HG03469 (cell line): ENCODE results near the gene RASA3.
"Not testable (repeated sequence)": the region's sequence is repeated elsewhere in the genome, so short reads cannot be mapped to it uniquely, and the experiment has no call there.

ENCODE experiments used
- ATAC-seq: cut with Tn5 transposase; IDR thresholded peaks from one replicate; pipeline ENCODE4 v1.9.1; 2021; ENCODE audit warnings: mild to moderate bottlenecking, moderate library complexity, moderate number of reproducible peaks; ENCODE audit not compliant: unreplicated experiment

Gene RASA3

DNA sequence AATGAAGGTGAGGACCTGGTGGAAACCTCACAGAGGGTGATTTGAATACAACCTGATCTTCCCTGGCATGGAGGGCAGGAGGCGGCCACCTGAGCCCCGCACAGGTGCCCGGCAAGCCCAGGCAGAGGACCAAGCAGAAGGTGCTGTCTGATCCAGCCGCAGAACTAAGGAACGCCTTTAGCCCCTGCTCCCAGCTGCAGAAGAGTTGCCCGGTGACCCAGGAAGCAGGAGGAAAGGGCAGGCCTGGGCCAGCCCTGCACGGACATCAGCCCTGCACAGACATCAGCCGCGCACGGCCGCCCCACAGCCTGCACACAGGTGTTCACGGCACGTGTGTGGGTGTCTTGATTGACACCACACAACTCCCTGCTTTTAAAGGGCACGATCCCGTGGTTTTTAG is 43.1 kb downstream of the RASA3 start:
- no peak for ATAC-seq

DNA sequence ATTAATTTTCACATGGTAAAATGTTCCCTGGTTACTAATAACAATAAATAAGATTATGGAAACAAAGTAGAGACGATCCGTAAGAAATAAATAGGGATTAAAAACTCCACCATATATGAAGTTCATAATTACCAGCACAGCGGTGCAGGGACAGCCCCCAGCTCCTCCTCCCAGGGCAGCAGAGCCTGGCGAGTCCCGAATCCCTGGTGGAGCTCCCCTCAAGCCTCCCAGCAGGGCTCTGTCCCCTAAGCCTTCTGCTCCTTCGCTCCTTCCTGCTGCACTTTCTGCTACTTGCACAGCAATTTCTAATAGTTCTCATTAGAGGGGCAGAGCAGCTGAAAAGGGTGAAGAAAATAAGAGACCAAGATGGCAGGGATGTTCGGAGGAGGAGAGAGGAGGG is 43.6 kb downstream of the RASA3 start:
- no peak for ATAC-seq

DNA sequence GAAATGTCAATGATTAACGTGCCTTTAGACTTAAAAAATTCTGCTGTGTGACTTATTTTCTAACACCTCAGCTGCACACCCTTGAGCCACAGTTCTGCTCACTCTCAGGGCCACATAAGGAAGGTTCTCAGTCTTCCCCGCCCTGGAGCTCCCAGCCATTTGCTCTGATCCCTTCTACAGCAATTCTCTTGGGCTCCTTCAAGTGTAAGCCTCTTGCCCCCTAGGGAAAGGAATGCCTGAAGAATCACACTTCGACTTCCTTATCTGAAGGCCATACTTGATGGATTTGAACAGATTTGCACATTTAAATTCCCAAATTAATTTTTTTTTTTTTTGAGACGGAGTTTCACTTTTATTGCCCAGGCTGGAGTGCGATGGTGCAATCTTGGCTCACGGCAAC is 44.2 kb downstream of the RASA3 start:
- no peak for ATAC-seq

DNA sequence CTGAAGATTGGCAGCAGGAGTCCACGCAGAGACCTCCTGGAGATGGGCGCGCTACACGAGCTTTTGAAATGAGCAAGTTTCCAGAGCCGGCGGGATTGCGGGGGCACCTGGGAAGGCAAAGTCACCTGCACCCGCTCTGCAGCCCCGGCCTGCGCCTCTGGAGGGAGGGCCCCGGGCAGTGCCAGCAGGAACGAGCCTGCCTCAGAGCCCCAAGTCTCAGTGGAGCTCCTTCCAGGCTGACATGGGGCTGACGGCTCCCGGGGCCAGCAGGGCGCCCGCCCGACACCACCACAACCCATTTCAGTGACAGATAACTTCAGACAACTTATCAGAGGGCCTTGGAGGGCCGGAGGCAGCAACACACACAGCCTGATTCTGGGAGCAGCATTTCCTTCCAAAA is 45.0 kb downstream of the RASA3 start:
- no peak for ATAC-seq

DNA sequence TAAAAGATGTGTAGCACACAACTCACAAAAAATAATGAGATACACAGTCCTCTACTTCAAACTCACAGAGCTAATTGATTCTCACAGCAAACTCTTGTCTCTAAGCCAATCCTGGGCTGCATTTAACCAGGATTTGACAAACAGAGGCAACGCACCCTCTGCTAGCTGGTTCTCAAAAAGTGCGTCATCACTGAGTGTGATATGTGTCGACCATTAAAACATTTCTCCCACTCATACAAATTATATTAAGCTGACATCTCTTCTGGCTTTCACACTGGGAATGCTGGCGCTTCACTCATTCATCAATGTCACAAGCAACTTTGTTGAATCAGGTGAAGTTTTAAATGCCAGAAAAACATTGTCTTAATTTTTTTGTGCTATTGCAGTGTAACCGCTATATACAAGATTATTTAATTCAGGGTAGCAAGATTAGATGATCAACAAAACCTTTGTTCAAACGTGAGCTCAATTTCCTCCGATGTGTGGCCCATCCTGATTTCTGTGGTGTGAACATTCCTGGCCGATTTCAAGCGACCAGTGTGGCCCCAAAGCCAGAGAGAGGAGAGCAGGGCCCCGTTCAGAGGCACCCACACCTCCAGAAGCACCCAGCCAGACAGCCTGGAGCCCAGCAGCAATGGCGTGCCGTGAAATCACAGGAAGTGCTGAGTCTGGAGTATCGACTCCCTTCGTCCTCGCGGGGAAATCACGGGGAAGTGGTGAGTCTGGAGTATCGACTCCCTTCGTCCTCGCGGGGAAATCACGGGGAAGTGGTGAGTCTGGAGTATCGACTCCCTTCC is 49.4 kb downstream of the RASA3 start:
- no peak for ATAC-seq

DNA sequence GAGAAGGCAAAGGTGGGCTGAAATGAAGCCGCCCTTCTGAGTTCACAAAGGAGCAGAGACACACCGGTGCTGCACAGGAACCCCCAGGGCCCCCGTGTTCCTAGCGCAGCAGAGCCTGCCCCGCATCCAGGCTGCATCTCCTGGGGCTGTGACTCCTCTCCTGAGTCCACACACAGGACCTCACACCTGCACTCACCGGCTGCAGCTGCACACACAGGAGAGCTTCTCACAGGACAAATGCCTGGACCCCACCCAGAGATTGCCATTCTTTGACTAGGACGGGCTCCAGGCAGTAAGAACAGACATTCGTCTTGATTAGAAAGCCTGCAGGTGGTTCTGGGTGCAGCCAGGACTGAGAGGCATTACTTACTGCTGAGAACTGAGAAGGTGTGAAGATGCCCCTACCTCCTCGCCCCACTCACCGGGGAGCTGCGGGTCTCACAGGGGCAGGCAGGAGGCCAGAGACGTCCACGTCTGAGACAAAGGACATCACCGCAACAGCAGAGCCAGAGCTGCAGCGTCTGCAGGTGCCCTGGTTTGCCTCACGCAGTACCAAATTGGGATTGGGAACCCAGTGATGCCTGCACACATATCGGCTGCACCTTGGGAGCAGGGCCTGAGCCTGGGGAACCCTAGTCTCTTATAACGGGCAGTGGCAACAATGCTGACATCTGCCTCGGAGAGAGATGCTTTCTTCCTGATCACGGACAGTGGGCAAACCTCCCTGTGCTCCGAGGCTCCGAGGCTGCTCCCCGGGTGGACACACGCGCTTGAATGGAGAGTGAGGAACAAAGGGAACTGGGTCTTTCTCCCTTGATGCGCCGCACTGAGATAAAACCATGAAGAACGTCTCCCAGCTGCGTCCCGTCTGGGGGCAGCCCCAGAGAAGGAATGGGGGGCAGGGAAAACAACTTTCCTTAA is 50.4 kb downstream of the RASA3 start:
- ATAC-seq: no peak

DNA sequence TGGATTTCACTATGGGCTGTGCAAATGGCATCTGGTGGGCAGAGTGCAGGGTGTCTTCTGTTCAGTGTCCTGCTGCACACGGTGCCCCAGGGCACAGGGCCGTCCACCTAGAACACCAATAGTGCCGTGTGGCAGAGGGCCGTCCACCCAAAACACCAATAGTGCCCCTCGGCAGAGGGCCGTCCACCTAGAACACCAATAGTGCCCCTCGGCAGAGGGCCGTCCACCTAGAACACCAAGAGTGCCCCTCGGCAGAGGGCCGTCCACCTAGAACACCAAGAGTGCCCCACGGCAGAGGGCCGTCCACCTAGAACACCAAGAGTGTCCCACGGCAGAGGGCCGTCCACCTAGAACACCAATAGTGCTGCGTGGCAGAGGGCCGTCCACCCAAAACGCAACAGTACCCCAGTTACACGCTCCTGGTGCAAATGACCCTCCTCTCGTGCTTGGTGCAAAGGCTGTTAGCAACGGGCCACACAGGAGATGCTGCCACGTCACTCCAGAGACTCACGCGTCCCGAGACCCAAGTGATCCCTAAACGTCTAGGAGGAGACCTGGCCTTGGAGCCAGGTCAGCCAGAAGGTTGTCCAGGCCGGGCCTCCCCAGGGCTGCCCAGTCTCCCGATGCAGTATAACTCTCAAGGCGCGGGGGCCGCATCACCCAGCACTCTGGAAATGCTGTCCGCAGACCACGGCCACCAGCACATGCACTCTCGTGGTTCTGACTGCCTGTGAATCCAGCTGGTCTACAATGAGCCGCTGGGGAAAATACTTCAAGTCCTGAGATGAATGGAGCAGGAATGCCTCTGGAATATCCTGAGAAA is 51.5 kb downstream of the RASA3 start:
- ATAC-seq: no peak

DNA sequence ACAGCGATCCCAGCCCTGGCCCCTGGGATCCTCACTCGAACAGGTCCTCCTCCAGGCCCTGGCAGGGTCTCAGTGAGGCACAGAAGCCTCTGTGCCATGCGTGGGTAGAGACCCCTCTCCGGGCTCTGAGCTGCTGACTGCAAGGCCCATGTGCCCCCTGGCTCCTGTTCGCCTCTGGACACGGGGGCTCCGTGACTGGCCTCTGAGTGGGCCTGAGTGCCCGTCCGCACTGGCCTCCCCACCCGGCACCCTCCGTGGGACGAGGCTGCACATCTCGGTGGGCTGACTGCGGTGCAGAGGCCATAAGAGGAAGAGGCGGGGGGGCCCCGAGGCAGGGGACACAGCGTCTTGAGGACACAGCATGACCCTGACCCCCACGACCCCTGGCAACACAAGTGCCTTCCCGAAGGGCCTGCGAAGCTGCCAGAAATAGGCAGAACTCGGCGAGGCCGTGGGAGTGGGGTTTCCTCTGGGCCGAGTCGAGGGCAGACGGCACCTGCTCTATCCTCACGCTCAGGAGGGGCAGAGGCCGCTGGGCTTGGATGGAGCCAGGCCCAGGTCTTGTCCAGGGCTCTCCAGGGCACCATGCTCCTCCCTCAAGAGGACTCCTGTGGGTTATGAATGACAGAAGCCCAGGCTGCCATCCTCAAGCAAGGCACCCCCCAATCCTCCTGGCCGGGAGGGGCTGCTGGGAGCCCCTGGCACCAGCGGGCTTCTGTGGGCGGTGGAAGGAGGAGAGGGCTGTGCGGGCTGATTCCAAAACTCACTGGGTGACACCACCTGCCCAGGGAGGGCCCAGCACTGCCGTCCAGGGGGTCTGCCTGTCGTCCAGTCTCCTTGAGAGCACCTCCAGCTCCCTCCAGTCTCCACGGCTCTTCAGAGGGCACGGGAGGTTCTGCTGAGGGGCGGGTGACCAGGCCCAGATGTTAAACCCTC is 52.6 kb downstream of the RASA3 start:
- no peak for ATAC-seq

DNA sequence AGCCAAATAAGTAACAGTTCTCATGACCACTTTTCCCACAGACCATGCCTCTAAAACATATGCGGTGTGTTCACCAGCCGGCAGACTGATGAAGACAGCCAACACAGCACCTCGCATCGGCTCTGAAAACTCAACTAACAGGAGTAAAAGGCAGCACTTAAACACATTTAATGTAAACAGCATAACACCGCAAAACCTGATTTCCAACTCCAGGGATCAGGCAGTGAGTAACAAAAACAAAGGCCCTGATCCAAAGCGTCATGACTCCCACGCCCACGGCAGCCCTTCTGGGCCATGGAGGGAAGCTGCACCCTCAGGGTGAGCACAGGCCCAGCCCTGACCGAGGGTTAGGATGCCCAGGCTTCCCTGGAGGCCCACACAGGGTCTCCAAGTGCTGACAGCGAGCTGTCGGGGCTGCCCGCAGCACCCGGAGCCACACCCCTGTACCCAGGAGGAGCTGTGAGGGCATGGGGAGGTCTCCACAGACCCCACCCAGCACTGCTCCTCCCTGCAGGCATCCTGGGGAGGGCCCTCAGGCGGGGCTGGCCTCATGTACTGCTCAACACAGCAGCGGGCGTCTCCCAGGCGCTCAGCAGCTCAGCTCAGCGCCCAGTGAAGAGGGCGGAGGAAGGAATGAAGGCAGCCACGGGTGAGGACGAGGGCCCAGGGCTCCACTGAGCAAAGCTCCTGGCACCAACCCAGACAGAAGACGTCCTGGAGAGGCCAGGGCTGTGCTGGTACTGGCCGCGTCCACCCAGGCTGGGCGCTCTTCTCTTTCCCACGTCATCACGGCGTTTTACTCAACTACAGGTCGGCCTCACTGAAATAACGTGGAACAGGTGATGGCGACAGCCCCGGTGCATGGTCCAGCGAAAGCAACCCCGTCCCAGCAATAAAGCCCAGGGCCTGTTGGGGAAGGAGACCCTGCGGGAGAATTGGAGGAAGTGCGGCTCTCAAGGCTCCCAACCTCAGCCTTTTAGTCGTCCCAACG is 53.7 kb downstream of the RASA3 start:
- no peak for ATAC-seq

DNA sequence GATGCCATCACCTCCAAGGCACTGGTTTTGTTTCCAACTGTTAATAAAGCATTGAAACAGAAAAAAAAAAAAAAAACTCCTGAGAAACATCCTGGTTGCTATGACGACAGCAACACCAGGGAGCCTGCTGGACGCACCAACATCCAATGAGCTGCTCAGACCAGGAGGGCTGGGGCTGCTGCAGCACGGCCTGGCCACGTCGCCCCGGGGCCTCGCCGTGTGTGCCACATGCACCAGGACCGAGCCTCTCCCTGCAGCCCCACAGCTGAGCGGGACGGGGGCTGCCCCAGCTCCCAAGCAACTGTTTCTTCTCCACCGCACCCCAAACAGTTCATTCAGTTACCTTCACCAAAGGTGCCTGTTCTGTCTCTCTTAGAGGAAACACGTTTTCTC is 54.5 kb downstream of the RASA3 start:
- no peak for ATAC-seq

DNA sequence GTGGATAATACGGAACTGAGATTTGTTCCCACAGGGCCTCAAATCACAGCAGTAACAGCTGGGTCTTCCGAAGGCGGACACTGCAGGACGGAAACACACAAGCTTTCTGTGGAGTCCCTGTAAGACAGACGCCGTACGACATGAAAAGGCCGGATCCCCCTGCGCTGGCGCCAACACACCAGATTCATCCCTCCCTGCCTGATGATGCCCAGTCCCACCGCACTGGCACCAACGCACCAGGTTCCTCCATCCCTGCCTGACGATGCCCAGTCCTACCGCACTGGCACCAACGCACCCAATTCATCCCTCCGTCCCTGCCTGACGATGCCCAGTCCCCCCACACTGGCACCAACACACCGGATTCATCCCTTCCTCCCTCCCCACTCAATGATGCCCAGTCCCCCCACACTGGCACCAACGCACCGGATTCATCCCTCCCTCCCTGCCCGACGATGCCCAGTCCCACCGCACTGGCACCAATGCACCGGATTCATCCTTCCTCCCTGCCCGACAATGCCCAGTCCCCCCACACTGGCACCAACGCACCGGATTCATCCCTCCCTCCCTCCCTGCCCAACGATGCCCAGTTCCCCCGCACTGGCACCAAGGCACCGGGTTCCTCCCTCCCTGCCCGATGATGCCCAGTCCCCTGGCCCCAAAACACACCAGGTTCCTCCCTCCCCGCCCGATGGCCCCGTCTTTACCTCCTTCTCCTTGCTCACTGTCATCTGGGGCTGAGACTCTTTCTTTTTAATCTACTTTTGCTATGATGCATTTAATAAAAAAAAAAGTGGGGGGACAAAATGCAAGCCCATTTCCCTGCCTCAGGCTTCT is 55.1 kb downstream of the RASA3 start:
- ATAC-seq: no peak

DNA sequence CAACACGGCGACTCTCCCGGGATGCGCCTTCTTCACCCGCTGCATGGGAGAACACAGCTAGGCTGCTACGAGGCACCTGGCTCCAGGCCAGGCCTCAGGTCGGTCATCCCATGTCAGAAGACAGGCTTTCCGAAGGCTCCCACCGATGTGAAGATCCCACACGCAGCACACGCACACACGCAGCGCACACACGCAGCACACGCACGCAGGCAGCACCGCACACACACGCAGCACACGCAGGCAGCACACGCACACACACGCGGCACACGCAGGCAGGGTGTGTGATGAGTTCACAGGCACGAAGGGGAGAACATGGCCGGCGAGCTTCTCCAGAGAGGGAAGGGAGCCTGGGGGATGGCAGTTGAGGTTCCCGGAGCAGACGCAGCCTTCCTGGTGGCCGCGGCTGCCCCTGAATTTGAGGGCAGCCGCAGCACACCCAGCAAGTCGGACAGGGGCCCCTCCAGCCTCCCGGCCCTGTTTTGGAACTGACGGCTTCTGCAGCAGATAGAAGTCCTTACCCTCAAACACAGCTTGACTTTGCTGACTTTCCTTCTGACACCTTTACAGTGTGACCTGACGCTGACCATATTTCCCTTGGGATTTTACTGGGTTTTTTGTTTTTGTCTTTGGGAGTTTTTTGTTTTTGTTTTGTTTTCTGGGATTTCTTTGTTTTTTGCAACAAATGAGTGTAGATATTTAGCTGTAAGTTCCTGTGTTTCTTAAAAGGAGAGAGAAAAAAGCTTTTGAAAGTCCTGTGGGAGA is 55.9 kb downstream of the RASA3 start:
- ATAC-seq: no peak

DNA sequence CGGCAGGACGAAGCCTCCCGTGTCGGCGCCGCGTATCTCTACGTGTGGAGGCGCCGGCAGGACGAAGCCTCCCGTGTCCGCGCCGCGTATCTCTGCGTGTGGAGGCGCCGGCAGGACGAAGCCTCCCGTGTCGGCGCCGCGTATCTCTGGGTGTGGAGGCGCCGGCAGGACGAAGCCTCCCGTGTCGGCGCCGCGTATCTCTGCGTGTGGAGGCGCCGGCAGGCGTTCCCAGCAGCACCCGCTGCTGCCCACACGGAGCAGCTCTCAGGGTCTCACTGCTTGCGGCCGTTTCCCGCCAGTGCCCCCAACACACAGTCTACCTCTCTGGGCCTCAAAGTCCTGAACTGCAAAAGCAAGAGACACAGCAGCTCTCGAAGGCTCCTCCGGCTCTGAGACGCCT is 56.6 kb downstream of the RASA3 start:
- ATAC-seq: not testable (repeated sequence)

DNA sequence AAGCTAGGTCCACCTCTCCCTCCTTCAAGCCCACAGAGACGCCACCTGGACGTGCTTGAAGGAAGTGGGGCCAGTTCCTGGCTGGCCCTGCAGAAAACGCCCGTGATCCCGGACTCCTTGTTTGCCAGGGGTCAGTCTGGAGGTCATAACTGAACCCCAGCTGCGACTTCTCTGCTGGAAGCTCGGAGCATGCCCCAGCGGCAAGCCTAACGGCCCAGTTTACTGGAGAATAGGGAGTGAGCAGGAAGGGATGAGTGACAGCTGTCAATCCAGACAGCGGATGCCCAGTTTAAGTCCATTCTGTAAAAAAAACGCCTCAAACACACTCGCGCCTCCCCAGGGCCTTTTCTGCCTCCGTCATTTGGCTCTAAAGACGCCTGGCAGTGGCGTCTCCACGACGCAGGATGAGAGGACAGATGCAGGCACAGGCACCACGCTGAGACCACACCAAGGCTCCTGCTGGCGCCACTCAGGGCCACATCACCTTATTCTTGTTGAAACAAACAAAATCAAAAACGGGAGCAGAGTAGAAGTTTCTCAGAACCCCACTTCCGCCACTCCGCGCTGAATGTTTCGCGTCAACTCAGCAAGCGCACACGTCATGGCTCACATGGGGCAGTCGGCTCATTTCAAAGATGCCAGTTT is 57.6 kb downstream of the RASA3 start:
- no peak for ATAC-seq

DNA sequence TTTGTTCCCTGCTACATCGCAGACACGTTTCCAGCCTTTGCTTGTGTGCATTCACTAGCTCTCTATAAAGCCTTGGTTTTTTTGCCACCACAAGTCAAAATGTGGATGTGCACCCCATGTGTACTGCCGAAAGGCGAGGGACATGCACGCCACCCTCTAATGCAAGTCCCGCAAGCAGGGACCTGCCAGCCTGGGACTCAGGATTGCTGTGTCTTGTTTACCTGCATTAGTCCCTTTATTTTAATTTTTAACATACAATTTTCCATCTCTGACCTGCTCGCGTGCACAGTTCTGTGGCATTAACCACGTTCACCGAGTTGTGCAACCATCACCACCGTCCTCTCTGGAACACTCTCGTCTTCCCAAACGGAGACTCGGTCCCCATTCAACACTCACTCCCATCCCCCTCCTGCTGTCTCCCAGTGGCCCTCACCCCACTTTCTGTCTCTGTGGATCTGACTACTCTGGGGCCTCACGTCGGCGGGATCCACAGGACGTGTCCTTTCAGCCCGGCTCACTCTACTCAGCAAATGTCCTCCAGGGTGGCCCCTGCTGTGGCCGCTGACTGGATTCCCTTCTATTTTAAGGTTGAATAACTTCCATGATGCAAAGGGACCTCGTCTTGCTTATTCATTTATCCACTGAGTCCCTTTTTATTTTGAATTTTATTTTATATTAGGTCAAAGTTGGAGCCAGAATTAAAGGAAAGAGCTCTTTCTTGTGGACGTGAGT is 58.4 kb downstream of the RASA3 start:
- ATAC-seq: no peak

DNA sequence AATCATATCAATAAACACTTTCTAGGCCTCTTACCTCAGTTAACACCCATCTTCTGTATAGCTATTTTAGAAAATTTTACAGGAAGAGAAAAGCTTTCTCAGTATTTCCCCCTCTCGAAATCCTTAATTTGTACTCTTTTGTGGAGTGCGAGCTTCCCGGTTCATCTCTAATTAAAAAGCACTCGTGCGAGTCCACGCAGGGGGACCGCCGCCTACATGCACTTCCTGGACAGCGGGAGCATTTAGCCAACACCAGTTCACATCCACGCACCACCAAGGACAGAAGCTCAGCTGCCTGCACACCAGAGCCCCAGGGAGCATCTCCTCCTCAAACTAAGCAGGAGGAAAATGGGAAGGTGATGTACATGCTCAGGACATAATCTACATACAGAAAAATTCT is 60.0 kb downstream of the RASA3 start:
- no peak for ATAC-seq
